Ovary (tissue), 3 donors: ENCODE results near the gene PKD2L1.

Source experiments
- CTCF ChIP-seq, 3 donors: fragments of 450-650 bp in 2 of 3; fragments of 200-600 bp in 1 of 3; IDR thresholded peaks; one replicate each; pipeline versions ENCODE4 v1.5.1 to v1.8.0; 2016 to 2022; ENCODE audit warnings: antibody characterized with exemption in 3 of 3, mild to moderate bottlenecking in 1 of 3
- POLR2A ChIP-seq: fragments of 450-650 bp; IDR thresholded peaks from one replicate; pipeline ENCODE4 v1.6.1; 2017; ENCODE audit warnings: antibody characterized with exemption, mild to moderate bottlenecking, moderate library complexity
- donor health status: DM: no; HTN: no; CAD: no.

GRCh38 chr10:100362570-100363496, 32.8 kb upstream of the PKD2L1 start:
- TF ChIP-seq CTCF (IDR thresholded peaks at IDR 0.05) (no peak), POLR2A (no peak)
